Mammary epithelial cell (primary cell): ENCODE results near the gene SIN3A.

Experiments used
- CTCF ChIP-seq, 2 donors: IDR thresholded peaks in 1 of 2; conservative IDR thresholded peaks in 1 of 2; 2 replicates each; pipeline ENCODE4 v1.5.1; 2011 to 2012; ENCODE audit warnings: inconsistent platforms in 2 of 2, low read length in 2 of 2, mild to moderate bottlenecking in 2 of 2, control low read depth in 1 of 2, low read depth in 1 of 2; ENCODE audit not compliant: insufficient read depth in 1 of 2; ENCODE audit errors: extremely low read depth in 1 of 2
- EZH2 ChIP-seq: IDR thresholded peaks from 2 replicates; pipeline ENCODE4 v1.6.1; 2012; ENCODE audit warnings: low read length, inconsistent platforms, borderline replicate concordance

GRCh38 chr15:75327491-75327890 lies 124.0 kb downstream of the SIN3A start:
- TF ChIP-seq CTCF (conservative IDR thresholded peaks at IDR 0.05 in 1 of 2, IDR thresholded peaks at IDR 0.05 in 1 of 2; ENCODE audit: extremely low read depth in 1 of 2, insufficient read depth in 1 of 2, low read depth in 1 of 2, low read length in 2 of 2) = no peak
- TF ChIP-seq EZH2 = no peak
